HepG2 (cell line): Measurements from ENCODE around the gene ARMC10. TPM values are rescaled to one million over a fixed set of nuclear protein-coding genes. Genes with fewer than 3 reads are reported as not detected.

ENCODE experiments used
- ATAC-seq: fragments of 200-7000 bp; cut with Tn5 transposase; 3 replicates; pipeline ENCODE4 v1.9.1; 2020; ENCODE audit warnings: mild to moderate bottlenecking, moderate library complexity
- BruUV-seq: library from RNA; stranded (reverse); fragments of 400-500 nt; replicated peaks from 2 replicates; lab custom pipeline; 2021; lab: Mats Ljungman, UMichigan
- CTCF ChIA-PET: fragments of 300-600 bp; formaldehyde crosslinking; extraction: SDS; loops from one replicate; lab custom pipeline; 2021; ENCODE audit warnings: low total read pairs, inconsistent platforms, low intra/inter-chr PET ratio; lab: Yijun Ruan, JAX
- POLR2A ChIA-PET: fragments of 350-600 bp; sonication (Branson Sonifier 250); formaldehyde crosslinking; loops from one replicate; lab custom pipeline; 2020; ENCODE audit warnings: antibody characterized with exemption, inconsistent platforms; lab: Yijun Ruan, JAX
- DNase-seq: peaks from one replicate; pipeline ENCODE4 v3.0.0-alpha.2; 2015; ENCODE audit warnings: low spot score
- FAIRE-seq: peaks from 3 replicates; lab custom pipeline; 2011; peaks lifted over from hg19 to GRCh38; lab: Jason Lieb, UNC
- H2AFZ ChIP-seq: one replicate; pipeline ENCODE4 v1.6.1; 2011; ENCODE audit warnings: low read length, inconsistent platforms
- H3K27ac ChIP-seq: fragments of 300-600 bp; 3 replicates; pipeline ENCODE4 v1.8.0; 2011; ENCODE audit warnings: mixed run types, mild to moderate bottlenecking, mixed read lengths, low read length, inconsistent platforms; ENCODE audit not compliant: insufficient read depth; ENCODE audit errors: extremely low read length
- H3K27me3 ChIP-seq, 2 experiments: fragments of 200-600 bp in 1 of 2; 2 replicates in 1 of 2; 3 replicates in 1 of 2; pipeline versions ENCODE4 v1.6.0 to v1.8.0; 2011; ENCODE audit warnings: low read length in 2 of 2, mild to moderate bottlenecking in 2 of 2, moderate library complexity in 2 of 2, inconsistent platforms in 1 of 2; ENCODE audit not compliant: insufficient read depth in 2 of 2, control insufficient read depth in 1 of 2
- H3K36me3 ChIP-seq, 2 experiments: fragments of 200-600 bp in 1 of 2; replicated peaks in 1 of 2; 2 replicates in 1 of 2; 3 replicates in 1 of 2; pipeline versions ENCODE4 v1.5.1 to v1.8.0; 2011; ENCODE audit warnings: low read length in 2 of 2, inconsistent platforms in 1 of 2; ENCODE audit not compliant: insufficient read depth in 2 of 2, control insufficient read depth in 1 of 2
- H3K4me1 ChIP-seq: 2 replicates; pipeline ENCODE4 v1.5.1; 2012; ENCODE audit warnings: low read length, inconsistent platforms; ENCODE audit not compliant: insufficient read depth
- H3K4me2 ChIP-seq: 2 replicates; pipeline ENCODE4 v1.6.0; 2011; ENCODE audit warnings: low read depth, low read length, inconsistent platforms
- H3K4me3 ChIP-seq, 3 experiments: fragments of 200-600 bp in 1 of 3; sonication (generic), shearing (Covaris generic) in 1 of 3; replicated peaks in 1 of 3; 2 replicates each; pipeline ENCODE4 v1.5.1; 2011 to 2016; ENCODE audit warnings: low read length in 3 of 3, inconsistent platforms in 2 of 3, low read depth in 2 of 3, mild to moderate bottlenecking in 2 of 3, control low read depth in 1 of 3, mixed read lengths in 1 of 3; ENCODE audit not compliant: insufficient read depth in 1 of 3
- H3K79me2 ChIP-seq: one replicate; pipeline ENCODE4 v1.6.1; 2011; ENCODE audit warnings: low read length, inconsistent platforms; ENCODE audit not compliant: insufficient read depth
- H3K9ac ChIP-seq: 2 replicates; pipeline ENCODE4 v1.6.0; 2011; ENCODE audit warnings: mild to moderate bottlenecking, low read depth, low read length, inconsistent platforms; ENCODE audit not compliant: insufficient read depth
- H3K9me3 ChIP-seq: 2 replicates; pipeline ENCODE4 v1.5.1; 2012; ENCODE audit warnings: mild to moderate bottlenecking, low read length
- H4K20me1 ChIP-seq: 2 replicates; pipeline ENCODE4 v1.6.0; 2011; ENCODE audit warnings: inconsistent platforms, mild to moderate bottlenecking, low read length, moderate library complexity; ENCODE audit not compliant: insufficient read depth
- ARNTL ChIP-seq: sonication (generic); formaldehyde crosslinking; IDR thresholded peaks from 2 replicates; pipeline ENCODE4 v1.4.0; 2020; ENCODE audit warnings: mild to moderate bottlenecking, missing genetic modification reagents
- IKZF1 ChIP-seq: fragments of 450-650 bp; IDR thresholded peaks from 2 replicates; pipeline ENCODE4 v1.7.1; 2016
- IRF2 ChIP-seq: IDR thresholded peaks from 2 replicates; pipeline ENCODE4 v1.6.1; 2018; ENCODE audit warnings: missing genetic modification reagents, missing compliant biosample characterization
- MXD3 ChIP-seq: IDR thresholded peaks from 2 replicates; pipeline ENCODE4 v1.6.1; 2016; ENCODE audit warnings: mild to moderate bottlenecking, missing biosample characterization, missing genetic modification reagents
- POLR2AphosphoS5 ChIP-seq: IDR thresholded peaks from 2 replicates; pipeline ENCODE4 v1.6.1; 2012; ENCODE audit warnings: low read depth, low read length
- SKIL ChIP-seq: sonication (generic); formaldehyde crosslinking; IDR thresholded peaks from 2 replicates; pipeline ENCODE4 v1.8.0; 2022; ENCODE audit warnings: missing genetic modification reagents, mild to moderate bottlenecking, moderate library complexity, borderline replicate concordance
- SOX6 ChIP-seq, 2 experiments: fragments of 450-650 bp in 1 of 2; sonication (generic) in 1 of 2; formaldehyde crosslinking in 1 of 2; IDR thresholded peaks; 2 replicates each; pipeline versions ENCODE4 v1.4.0 to v1.6.1; 2017 to 2020; ENCODE audit warnings: antibody characterized with exemption in 1 of 2, mild to moderate bottlenecking in 1 of 2, missing genetic modification reagents in 1 of 2
- ZBED4 ChIP-seq: sonication (generic); formaldehyde crosslinking; IDR thresholded peaks from 2 replicates; pipeline ENCODE4 v1.4.0; 2020; ENCODE audit warnings: missing genetic modification reagents, borderline replicate concordance
- ZNF382 ChIP-seq: sonication (generic); formaldehyde crosslinking; IDR thresholded peaks from 2 replicates; pipeline ENCODE4 v1.5.0; 2020; ENCODE audit warnings: missing genetic modification reagents, mild to moderate bottlenecking, borderline replicate concordance
- ZNF557 ChIP-seq: sonication (generic); formaldehyde crosslinking; IDR thresholded peaks from 2 replicates; pipeline ENCODE4 v1.4.0; 2020; ENCODE audit warnings: missing genetic modification reagents
- ZNF558 ChIP-seq: sonication (generic); formaldehyde crosslinking; IDR thresholded peaks from 2 replicates; pipeline ENCODE4 v1.9.0; 2022; ENCODE audit warnings: mild to moderate bottlenecking, missing genetic modification reagents, borderline replicate concordance
- ZNF629 ChIP-seq: sonication (generic); formaldehyde crosslinking; conservative IDR thresholded peaks from 2 replicates; pipeline ENCODE4 v1.5.0; 2020; ENCODE audit warnings: missing genetic modification reagents
- WGBS: methylation state at CpG from one replicate; pipeline ENCODE4 v1.1.6; 2017; ENCODE audit warnings: low lambda C conversion rate; 5-methylcytosine and 5-hydroxymethylcytosine counted together
- in situ Hi-C: cut with HindIII; loops from 2 replicates; pipeline ENCODE4 v1.10.0; 2017; ENCODE audit warnings: low pct_unique_long_range_greater_than_20kb; ENCODE audit not compliant: extremely low pct_ligation_motif_present
- intact Hi-C: fragments of 100-400 bp; cut with micrococcal nuclease; formaldehyde crosslinking; loops from one replicate; pipeline ENCODE4 v1.10.0; 2022; ENCODE audit not compliant: unreplicated experiment
- polyA plus RNA-seq, 8 experiments: library from polyadenylated mRNA; depleted of rRNA in 3 of 8; stranded (reverse) in 7 of 8; unstranded in 1 of 8; fragments of >200 nt; fragmentation: Illumina TruSeq in 4 of 8; extraction: Trizol in 4 of 8; gene quantifications; 2 replicates each; pipeline versions ENCODE4 v1.2.1 to v1.2.3, GENCODE V29; 2011 to 2016; ENCODE audit warnings: low read depth in 4 of 8, missing spikeins in 1 of 8, mixed read lengths in 1 of 8; ENCODE audit not compliant: insufficient read depth in 1 of 8
- total RNA-seq, 5 experiments: library from RNA; depleted of rRNA; stranded (reverse); fragments of >200 nt; fragmentation: Illumina TruSeq; extraction: Trizol; gene quantifications; 2 replicates each; pipeline ENCODE4 v1.2.3, GENCODE V29; 2016; ENCODE audit warnings: low read depth in 1 of 5
- TF ChIP-seq, protein P1 (sequence below): sonication (generic); formaldehyde crosslinking; IDR thresholded peaks from 2 replicates; pipeline ENCODE4 v1.5.1; 2020; ENCODE audit warnings: mild to moderate bottlenecking, missing genetic modification reagents, borderline replicate concordance

Gene ARMC10
- total and polyA plus RNA-seq, 2 of the 13 experiments (the other 11 are each of a cell fraction or from before 2014, with no cell fraction given), result 11.3 to 23.7 TPM

- POLR2A ChIA-PET, result no interaction called here
- Histone ChIP-seq H3K27ac (no peak overlapping the region), H3K9ac (no peak overlapping the region), H3K36me3 (peaks cover 0 to 21% of the 10 kb centered on the region in 2 experiments; a peak in 4 of 5 replicates), H3K4me2 (no peak overlapping the region), H3K9me3 (no peaks in the 10 kb centered on the region), H3K27me3 (no peaks in the 10 kb centered on the region), H4K20me1 (no peaks in the 10 kb centered on the region), H3K79me2 (no peaks in the 10 kb centered on the region), H3K4me1 (no peaks in the 10 kb centered on the region), H3K4me3 (no peak overlapping the region), H2AFZ (no peak overlapping the region)
- in situ Hi-C loops, result no loop called here
- DNase-seq, result no peak
- BruUV-seq, result no TSS peak
- WGBS, result 95% methylated on average over 1 of the region's 1 CpG
- no peak for ATAC-seq
- TF ChIP-seq ZNF382 (no peak), POLR2AphosphoS5 (no peak), ZNF558 (CRISPR knock-in tag) (no peak), SKIL (CRISPR knock-in tag) (no peak), ARNTL (CRISPR knock-in tag) (no peak), IRF2 (no peak), ZNF557 (no peak), ZBED4 (CRISPR knock-in tag) (no peak), IKZF1 (no peak), MXD3 (CRISPR knock-in tag) (no peak), SOX6 (IDR thresholded peaks at IDR 0.05) (no peak), SOX6 (CRISPR knock-in tag; IDR thresholded peaks at IDR 0.05) (no peak), ZNF629 (CRISPR knock-in tag) (no peak)
- TF ChIP-seq, protein P1, sequence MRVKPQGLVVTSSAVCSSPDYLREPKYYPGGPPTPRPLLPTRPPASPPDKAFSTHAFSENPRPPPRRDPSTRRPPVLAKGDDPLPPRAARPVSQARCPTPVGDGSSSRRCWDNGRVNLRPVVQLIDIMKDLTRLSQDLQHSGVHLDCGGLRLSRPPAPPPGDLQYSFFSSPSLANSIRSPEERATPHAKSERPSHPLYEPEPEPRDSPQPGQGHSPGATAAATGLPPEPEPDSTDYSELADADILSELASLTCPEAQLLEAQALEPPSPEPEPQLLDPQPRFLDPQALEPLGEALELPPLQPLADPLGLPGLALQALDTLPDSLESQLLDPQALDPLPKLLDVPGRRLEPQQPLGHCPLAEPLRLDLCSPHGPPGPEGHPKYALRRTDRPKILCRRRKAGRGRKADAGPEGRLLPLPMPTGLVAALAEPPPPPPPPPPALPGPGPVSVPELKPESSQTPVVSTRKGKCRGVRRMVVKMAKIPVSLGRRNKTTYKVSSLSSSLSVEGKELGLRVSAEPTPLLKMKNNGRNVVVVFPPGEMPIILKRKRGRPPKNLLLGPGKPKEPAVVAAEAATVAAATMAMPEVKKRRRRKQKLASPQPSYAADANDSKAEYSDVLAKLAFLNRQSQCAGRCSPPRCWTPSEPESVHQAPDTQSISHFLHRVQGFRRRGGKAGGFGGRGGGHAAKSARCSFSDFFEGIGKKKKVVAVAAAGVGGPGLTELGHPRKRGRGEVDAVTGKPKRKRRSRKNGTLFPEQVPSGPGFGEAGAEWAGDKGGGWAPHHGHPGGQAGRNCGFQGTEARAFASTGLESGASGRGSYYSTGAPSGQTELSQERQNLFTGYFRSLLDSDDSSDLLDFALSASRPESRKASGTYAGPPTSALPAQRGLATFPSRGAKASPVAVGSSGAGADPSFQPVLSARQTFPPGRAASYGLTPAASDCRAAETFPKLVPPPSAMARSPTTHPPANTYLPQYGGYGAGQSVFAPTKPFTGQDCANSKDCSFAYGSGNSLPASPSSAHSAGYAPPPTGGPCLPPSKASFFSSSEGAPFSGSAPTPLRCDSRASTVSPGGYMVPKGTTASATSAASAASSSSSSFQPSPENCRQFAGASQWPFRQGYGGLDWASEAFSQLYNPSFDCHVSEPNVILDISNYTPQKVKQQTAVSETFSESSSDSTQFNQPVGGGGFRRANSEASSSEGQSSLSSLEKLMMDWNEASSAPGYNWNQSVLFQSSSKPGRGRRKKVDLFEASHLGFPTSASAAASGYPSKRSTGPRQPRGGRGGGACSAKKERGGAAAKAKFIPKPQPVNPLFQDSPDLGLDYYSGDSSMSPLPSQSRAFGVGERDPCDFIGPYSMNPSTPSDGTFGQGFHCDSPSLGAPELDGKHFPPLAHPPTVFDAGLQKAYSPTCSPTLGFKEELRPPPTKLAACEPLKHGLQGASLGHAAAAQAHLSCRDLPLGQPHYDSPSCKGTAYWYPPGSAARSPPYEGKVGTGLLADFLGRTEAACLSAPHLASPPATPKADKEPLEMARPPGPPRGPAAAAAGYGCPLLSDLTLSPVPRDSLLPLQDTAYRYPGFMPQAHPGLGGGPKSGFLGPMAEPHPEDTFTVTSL (CRISPR knock-in tag), result no peak
- CTCF ChIA-PET, result no interaction called here
- FAIRE-seq, result no peak
- intact Hi-C loops, result no loop called here
Measured at GRCh38 chr7:103093429-103093828, 18.5 kb downstream of the ARMC10 start.
